CD4-positive, alpha-beta memory T cell (primary cell): ENCODE data around the gene ASPN. TPM values are rescaled to one million over a fixed set of nuclear protein-coding genes. Genes with fewer than 3 reads are reported as not detected.

Source experiments
- CTCF ChIA-PET: fragments of 350-600 bp; sonication (Branson Sonifier 250); formaldehyde crosslinking; loops from one replicate; lab custom pipeline; 2021; ENCODE audit warnings: inconsistent platforms; ENCODE audit not compliant: partially characterized antibody; lab: Charles Lee
- POLR2A ChIA-PET: fragments of 350-600 bp; sonication (Branson Sonifier 250); formaldehyde crosslinking; loops from one replicate; lab custom pipeline; 2021; ENCODE audit not compliant: partially characterized antibody; lab: Charles Lee
- DNase-seq, 5 donors: peaks; one replicate each; pipeline versions ENCODE4 v3.0.0 to v3.0.0-alpha.2; 2020 to 2022; ENCODE audit warnings: mixed read lengths in 1 of 5
- H3K27ac ChIP-seq: one replicate; pipeline ENCODE4 v1.7.0; 2013; ENCODE audit warnings: low read depth, low read length
- H3K27me3 ChIP-seq: 2 replicates; pipeline ENCODE4 v1.7.0; 2013; ENCODE audit warnings: mild to moderate bottlenecking, low read length, moderate library complexity; ENCODE audit not compliant: insufficient read depth
- H3K36me3 ChIP-seq: 2 replicates; pipeline ENCODE4 v1.7.0; 2013; ENCODE audit warnings: mild to moderate bottlenecking, low read length, moderate library complexity; ENCODE audit not compliant: insufficient read depth
- H3K4me1 ChIP-seq: 2 replicates; pipeline ENCODE4 v1.7.0; 2013; ENCODE audit warnings: mild to moderate bottlenecking, low read length, moderate library complexity; ENCODE audit not compliant: insufficient read depth
- H3K4me3 ChIP-seq, 2 donors: one replicate each; pipeline ENCODE4 v1.7.0; 2013; ENCODE audit warnings: low read length in 2 of 2, mild to moderate bottlenecking in 1 of 2
- H3K9me3 ChIP-seq, 2 donors: one replicate each; pipeline ENCODE4 v1.7.0; 2013; ENCODE audit warnings: low read length in 2 of 2, control low read depth in 1 of 2; ENCODE audit not compliant: control insufficient read depth in 1 of 2
- H3K27ac Mint-ChIP-seq, 7 donors: one replicate each; pipeline ENCODE4 v1.8.0; 2020 to 2021; ENCODE audit warnings: mixed read lengths in 7 of 7, mild to moderate bottlenecking in 6 of 7, inconsistent platforms in 3 of 7, moderate library complexity in 3 of 7
- H3K27me3 Mint-ChIP-seq, 2 donors: one replicate each; pipeline ENCODE4 v1.8.0; 2020 to 2021; ENCODE audit warnings: mixed read lengths in 2 of 2
- H3K36me3 Mint-ChIP-seq, 2 donors: one replicate each; pipeline ENCODE4 v1.8.0; 2020 to 2021; ENCODE audit warnings: mixed read lengths in 2 of 2, inconsistent platforms in 1 of 2, mild to moderate bottlenecking in 1 of 2
- H3K4me1 Mint-ChIP-seq, 4 donors: one replicate each; pipeline ENCODE4 v1.8.0; 2020 to 2021; ENCODE audit warnings: mixed read lengths in 4 of 4, mild to moderate bottlenecking in 1 of 4
- H3K4me3 Mint-ChIP-seq, 8 donors: one replicate each; pipeline ENCODE4 v1.8.0; 2020 to 2021; ENCODE audit warnings: mixed read lengths in 8 of 8, mild to moderate bottlenecking in 7 of 8, moderate library complexity in 6 of 8, inconsistent platforms in 3 of 8
- H3K9me3 Mint-ChIP-seq, 8 donors: one replicate each; pipeline ENCODE4 v1.8.0; 2020 to 2021; ENCODE audit warnings: mixed read lengths in 8 of 8, mild to moderate bottlenecking in 5 of 8, inconsistent platforms in 3 of 8, moderate library complexity in 1 of 8
- intact Hi-C: fragments of 100-400 bp; cut with micrococcal nuclease; formaldehyde crosslinking; loops from one replicate; pipeline ENCODE4 v1.15.1; 2023
- polyA plus RNA-seq, 2 donors: library from polyadenylated mRNA; unstranded; fragments of 300-500 nt; fragmentation: Illumina TruSeq; gene quantifications; one replicate each; pipeline ENCODE4 v1.2.3, GENCODE V29; 2021
- total RNA-seq, 2 experiments: library from RNA; stranded (reverse); gene quantifications; one replicate each; pipeline ENCODE4 v1.2.3, GENCODE V29; 2021

ASPN gene
- total and polyA plus RNA-seq, 4 experiments from 2014 or later = not detected

- no peaks in the 10 kb centered on the region for H3K4me1 ChIP-seq
- H3K36me3 ChIP-seq = no peaks in the 10 kb centered on the region
- H3K27me3 ChIP-seq = no peaks in the 10 kb centered on the region
- H3K4me3 Mint-ChIP-seq = no peak overlapping the region
- H3K4me1 Mint-ChIP-seq = peaks cover 0 to 1% (median 0%) of the 10 kb centered on the region in 4 donors
- CTCF ChIA-PET = no interaction called here
- no peaks in the 10 kb centered on the region for H3K9me3 Mint-ChIP-seq
- no peak overlapping the region for H3K27ac Mint-ChIP-seq
- intact Hi-C loops = no loop called here
- no peaks in the 10 kb centered on the region for H3K9me3 ChIP-seq
- POLR2A ChIA-PET = no interaction called here
- no peak overlapping the region for H3K27ac ChIP-seq
- no peaks in the 10 kb centered on the region for H3K36me3 Mint-ChIP-seq
- H3K4me3 ChIP-seq = no peak overlapping the region
- no peak for DNase-seq
- H3K27me3 Mint-ChIP-seq = no peaks in the 10 kb centered on the region
Measured at GRCh38 chr9:92432972-92433548, 49.2 kb downstream of the ASPN start.

GRCh38 chr9:92432350-92432749, 50.0 kb downstream of the ASPN start:
- H3K4me1 Mint-ChIP-seq = peaks cover 0 to 1% (median 0%) of the 10 kb centered on the region in 4 donors
- no peaks in the 10 kb centered on the region for H3K27me3 Mint-ChIP-seq
- no peak overlapping the region for H3K27ac Mint-ChIP-seq
- DNase-seq = no peak
- H3K36me3 Mint-ChIP-seq = no peaks in the 10 kb centered on the region
- H3K9me3 ChIP-seq = no peaks in the 10 kb centered on the region
- intact Hi-C loops = no loop called here
- no peaks in the 10 kb centered on the region for H3K4me1 ChIP-seq
- ChIA-PET CTCF (no interaction called here), POLR2A (no interaction called here)
- no peak overlapping the region for H3K4me3 Mint-ChIP-seq
- H3K27me3 ChIP-seq = no peaks in the 10 kb centered on the region
- H3K4me3 ChIP-seq = no peak overlapping the region
- no peak overlapping the region for H3K27ac ChIP-seq
- H3K36me3 ChIP-seq = no peaks in the 10 kb centered on the region
- H3K9me3 Mint-ChIP-seq = no peaks in the 10 kb centered on the region

GRCh38 chr9:92429836-92430235, 52.5 kb downstream of the ASPN start:
- no peak overlapping the region for H3K4me3 Mint-ChIP-seq
- no peaks in the 10 kb centered on the region for H3K27me3 ChIP-seq
- H3K36me3 ChIP-seq = no peaks in the 10 kb centered on the region
- H3K9me3 Mint-ChIP-seq = no peaks in the 10 kb centered on the region
- no peaks in the 10 kb centered on the region for H3K9me3 ChIP-seq
- H3K27ac Mint-ChIP-seq = no peak overlapping the region
- H3K36me3 Mint-ChIP-seq = no peaks in the 10 kb centered on the region
- H3K4me3 ChIP-seq = no peak overlapping the region
- intact Hi-C loops = no loop called here
- no peak overlapping the region for H3K27ac ChIP-seq
- ChIA-PET POLR2A (no interaction called here), CTCF (no interaction called here)
- H3K4me1 ChIP-seq = no peaks in the 10 kb centered on the region
- no peak for DNase-seq
- H3K27me3 Mint-ChIP-seq = no peaks in the 10 kb centered on the region
- H3K4me1 Mint-ChIP-seq = peaks cover 0 to 1% (median 0%) of the 10 kb centered on the region in 4 donors

- CTCF ChIA-PET = no interaction called here
- no peak for DNase-seq
- no peaks in the 10 kb centered on the region for H3K36me3 Mint-ChIP-seq
- Histone ChIP-seq H3K9me3 (no peaks in the 10 kb centered on the region), H3K36me3 (no peaks in the 10 kb centered on the region), H3K4me1 (no peaks in the 10 kb centered on the region), H3K27ac (no peak overlapping the region), H3K27me3 (no peaks in the 10 kb centered on the region), H3K4me3 (no peak overlapping the region)
- H3K4me3 Mint-ChIP-seq = no peak overlapping the region
- H3K4me1 Mint-ChIP-seq = no peaks in the 10 kb centered on the region
- intact Hi-C loops = no loop called here
- no peak overlapping the region for H3K27ac Mint-ChIP-seq
- POLR2A ChIA-PET = no interaction called here
- H3K27me3 Mint-ChIP-seq = no peaks in the 10 kb centered on the region
- H3K9me3 Mint-ChIP-seq = no peaks in the 10 kb centered on the region
Measured at GRCh38 chr9:92426501-92427145, 55.7 kb downstream of the ASPN start.

GRCh38 chr9:92425474-92425873, 56.8 kb downstream of the ASPN start:
- no peaks in the 10 kb centered on the region for H3K9me3 Mint-ChIP-seq
- intact Hi-C loops = no loop called here
- Histone ChIP-seq H3K36me3 (no peaks in the 10 kb centered on the region), H3K4me1 (no peaks in the 10 kb centered on the region), H3K4me3 (no peak overlapping the region), H3K27me3 (no peaks in the 10 kb centered on the region), H3K27ac (no peak overlapping the region), H3K9me3 (no peaks in the 10 kb centered on the region)
- peaks cover 0 to 1% of the 10 kb centered on the region in 2 donors for H3K36me3 Mint-ChIP-seq
- no peak overlapping the region for H3K27ac Mint-ChIP-seq
- CTCF ChIA-PET = no interaction called here
- no peaks in the 10 kb centered on the region for H3K4me1 Mint-ChIP-seq
- no peak overlapping the region for H3K4me3 Mint-ChIP-seq
- POLR2A ChIA-PET = no interaction called here
- H3K27me3 Mint-ChIP-seq = no peaks in the 10 kb centered on the region
- no peak for DNase-seq

GRCh38 chr9:92424340-92424739, 58.0 kb downstream of the ASPN start, which contains the start of gene OMD:
Gene OMD, minus strand, starts transcription at chr9:92424471. Its CDS starts 6,913 bp downstream, at chr9:92417558.
- Histone ChIP-seq H3K9me3 (no peaks in the 10 kb centered on the region), H3K27ac (no peak within 1 kb of the TSS), H3K27me3 (no peaks in the 10 kb centered on the region), H3K36me3 (no peaks in the 10 kb centered on the region), H3K4me1 (no peaks in the 10 kb centered on the region), H3K4me3 (no peak within 1 kb of the TSS)
- CTCF ChIA-PET = no interaction called here
- H3K4me3 Mint-ChIP-seq = no peak within 1 kb of the TSS
- H3K27ac Mint-ChIP-seq = no peak within 1 kb of the TSS
- intact Hi-C loops = no loop called here
- H3K27me3 Mint-ChIP-seq = no peaks in the 10 kb centered on the region
- H3K36me3 Mint-ChIP-seq = peaks cover 0 to 5% of the 10 kb centered on the region in 2 donors
- POLR2A ChIA-PET = no interaction called here
- H3K4me1 Mint-ChIP-seq = no peaks in the 10 kb centered on the region
- no peaks in the 10 kb centered on the region for H3K9me3 Mint-ChIP-seq
- no peak for DNase-seq

GRCh38 chr9:92423612-92424011, 58.7 kb downstream of the ASPN start:
- peaks cover 0 to 5% of the 10 kb centered on the region in 2 donors for H3K36me3 Mint-ChIP-seq
- ChIA-PET CTCF (no interaction called here), POLR2A (no interaction called here)
- Histone ChIP-seq H3K27me3 (no peaks in the 10 kb centered on the region), H3K27ac (no peak overlapping the region), H3K4me1 (no peaks in the 10 kb centered on the region), H3K9me3 (no peaks in the 10 kb centered on the region), H3K4me3 (no peak overlapping the region), H3K36me3 (no peaks in the 10 kb centered on the region)
- no peak overlapping the region for H3K4me3 Mint-ChIP-seq
- H3K4me1 Mint-ChIP-seq = no peaks in the 10 kb centered on the region
- no peak for DNase-seq
- no peaks in the 10 kb centered on the region for H3K27me3 Mint-ChIP-seq
- intact Hi-C loops = no loop called here
- no peak overlapping the region for H3K27ac Mint-ChIP-seq
- H3K9me3 Mint-ChIP-seq = no peaks in the 10 kb centered on the region
